Lower leg skin (tissue), 4 donors: ENCODE measurements around the gene SNRK. TPM values are rescaled to one million over a fixed set of nuclear protein-coding genes. Genes with fewer than 3 reads are reported as not detected.

Experiments
- DNase-seq, 2 donors: peaks; one replicate each; pipeline ENCODE4 v3.0.0-alpha.2; 2019; ENCODE audit warnings: low spot score in 2 of 2
- H3K4me3 ChIP-seq: fragments of 200-600 bp; sonication (generic); 2 replicates; pipeline ENCODE4 v1.5.1; 2017; ENCODE audit warnings: mild to moderate bottlenecking, low read depth; ENCODE audit not compliant: poor library complexity, severe bottlenecking
- CTCF ChIP-seq, 3 donors: fragments of 450-650 bp; IDR thresholded peaks; one replicate each; pipeline ENCODE4 v1.5.1; 2016; ENCODE audit warnings: antibody characterized with exemption in 3 of 3, mild to moderate bottlenecking in 3 of 3, moderate library complexity in 2 of 3
- POLR2A ChIP-seq, 2 donors: fragments of 450-650 bp; IDR thresholded peaks; one replicate each; pipeline ENCODE4 v1.6.1; 2016 to 2017; ENCODE audit warnings: antibody characterized with exemption in 2 of 2, mild to moderate bottlenecking in 1 of 2, moderate library complexity in 1 of 2
- WGBS, 2 donors: methylation state at CpG; one replicate each; pipeline ENCODE4 v1.1.5; 2018; 5-methylcytosine and 5-hydroxymethylcytosine counted together
- intact Hi-C: fragments of 100-400 bp; cut with DNase I; formaldehyde crosslinking; loops from one replicate; pipeline ENCODE4 v1.15.0; 2023; ENCODE audit warnings: low total_unique reads
- total RNA-seq, 4 donors: library from RNA; depleted of rRNA; stranded (reverse); fragments of >200 nt; gene quantifications; one replicate each; pipeline ENCODE4 v1.1.0, GENCODE V29; 2016

Gene SNRK
- total RNA-seq, 4 donors from 2014 or later, result 59.8 to 180 (median 79.9) TPM

GRCh38 chr3:43246976-43247375, 39.4 kb upstream of the SNRK start:
- H3K4me3 ChIP-seq, result no peak overlapping the region
- no peak for DNase-seq
- intact Hi-C loops, result no loop called here
- WGBS, 2 donors, result 48 to 62% methylated on average over 2 of the region's 2 CpGs
- TF ChIP-seq CTCF (IDR thresholded peaks at IDR 0.05) (no peak), POLR2A (IDR thresholded peaks at IDR 0.05) (no peak)

- H3K4me3 ChIP-seq, result no peak overlapping the region
- no peak for TF ChIP-seq CTCF (IDR thresholded peaks at IDR 0.05)
- TF ChIP-seq POLR2A (IDR thresholded peaks at IDR 0.05), result no peak
- WGBS, 2 donors, result 36 to 39% methylated on average over 3 of the region's 3 CpGs
- intact Hi-C loops, result no loop called here
- DNase-seq, result no peak
Measured at GRCh38 chr3:43247561-43248184, 38.7 kb upstream of the SNRK start.

GRCh38 chr3:43248185-43248583, 38.2 kb upstream of the SNRK start:
- no peak overlapping the region for H3K4me3 ChIP-seq
- no peak for DNase-seq
- intact Hi-C loops, result no loop called here
- 50 to 67% methylated on average over 2 of the region's 2 CpGs for WGBS, 2 donors
- TF ChIP-seq CTCF (IDR thresholded peaks at IDR 0.05) (no peak), POLR2A (IDR thresholded peaks at IDR 0.05) (no peak)

GRCh38 chr3:43248973-43249372, 37.4 kb upstream of the SNRK start:
- no peak overlapping the region for H3K4me3 ChIP-seq
- DNase-seq, result no peak
- 73 to 76% methylated on average over 2 of the region's 2 CpGs for WGBS, 2 donors
- TF ChIP-seq POLR2A (IDR thresholded peaks at IDR 0.05), result no peak
- no peak for TF ChIP-seq CTCF (IDR thresholded peaks at IDR 0.05)
- intact Hi-C loops, result no loop called here

DNA sequence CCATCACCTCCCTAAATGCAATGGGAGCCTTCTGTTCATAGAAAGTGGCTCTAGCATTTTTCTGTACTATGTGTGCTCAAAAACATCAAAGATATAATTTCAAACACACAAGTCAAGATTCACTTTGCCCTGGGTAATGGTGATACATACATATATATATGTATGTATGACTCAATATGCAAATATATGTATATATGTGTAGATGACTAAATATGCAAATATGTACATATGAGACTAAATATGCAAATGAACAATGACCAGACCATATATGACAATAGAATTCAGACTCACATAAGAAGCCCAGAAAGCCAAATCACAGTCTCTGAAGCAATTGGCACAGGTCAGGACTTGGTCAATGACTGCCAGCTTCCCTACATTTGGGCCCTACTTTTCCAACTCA, 36.9 kb upstream of the SNRK start:
- intact Hi-C loops, result no loop called here
- no peak overlapping the region for H3K4me3 ChIP-seq
- DNase-seq, result no peak
- TF ChIP-seq POLR2A (IDR thresholded peaks at IDR 0.05), result no peak
- TF ChIP-seq CTCF (IDR thresholded peaks at IDR 0.05), result no peak

GRCh38 chr3:43253294-43253693, 33.0 kb upstream of the SNRK start:
- TF ChIP-seq POLR2A (IDR thresholded peaks at IDR 0.05), result no peak
- TF ChIP-seq CTCF (IDR thresholded peaks at IDR 0.05), result no peak
- intact Hi-C loops, result no loop called here
- WGBS, 2 donors, result 83 to 92% methylated on average over 4 of the region's 4 CpGs
- no peak for DNase-seq
- no peak overlapping the region for H3K4me3 ChIP-seq
